Prostate gland (tissue), 2 donors: ENCODE data around the gene LRRC26.

Experiments
- CTCF ChIP-seq, 4 experiments: fragments of 200-600 bp in 2 of 4; fragments of 450-650 bp in 2 of 4; sonication (generic) in 2 of 4; IDR thresholded peaks; 1 replicate in 3 of 4; 2 replicates in 1 of 4; pipeline ENCODE4 v1.5.1; 2016 to 2019; ENCODE audit warnings: antibody characterized with exemption in 4 of 4, mild to moderate bottlenecking in 2 of 4, moderate library complexity in 2 of 4
- POLR2A ChIP-seq: fragments of 450-650 bp; IDR thresholded peaks from one replicate; pipeline ENCODE4 v1.6.1; 2016; ENCODE audit warnings: antibody characterized with exemption, mild to moderate bottlenecking
- POLR2AphosphoS5 ChIP-seq: sonication (generic); formaldehyde crosslinking; IDR thresholded peaks from one replicate; pipeline ENCODE4 v1.6.1; 2017; ENCODE audit warnings: antibody characterized with exemption

- TF ChIP-seq CTCF (IDR thresholded peaks at IDR 0.05) = no peak
- TF ChIP-seq POLR2A = no peak
- no peak for TF ChIP-seq POLR2AphosphoS5
Measured at GRCh38 chr9:137206602-137207001, 36.8 kb upstream of the LRRC26 start.
